Transverse colon (tissue), 3 donors: ENCODE results near the gene TMEFF1.

ENCODE experiments used
- EP300 ChIP-seq: sonication (generic); formaldehyde crosslinking; IDR thresholded peaks from one replicate; pipeline ENCODE4 v1.6.1; 2017; ENCODE audit warnings: antibody characterized with exemption, low read depth
- TF ChIP-seq, protein P1 (sequence below), 5 experiments: fragments of 200-600 bp in 3 of 5; fragments of 450-650 bp in 2 of 5; sonication (generic) in 3 of 5; IDR thresholded peaks; 1 replicate in 2 of 5; 2 replicates in 3 of 5; pipeline ENCODE4 v1.5.1; 2016 to 2017; ENCODE audit warnings: antibody characterized with exemption in 5 of 5, inconsistent platforms in 3 of 5, mild to moderate bottlenecking in 2 of 5, moderate library complexity in 1 of 5

- TF ChIP-seq, protein P1, sequence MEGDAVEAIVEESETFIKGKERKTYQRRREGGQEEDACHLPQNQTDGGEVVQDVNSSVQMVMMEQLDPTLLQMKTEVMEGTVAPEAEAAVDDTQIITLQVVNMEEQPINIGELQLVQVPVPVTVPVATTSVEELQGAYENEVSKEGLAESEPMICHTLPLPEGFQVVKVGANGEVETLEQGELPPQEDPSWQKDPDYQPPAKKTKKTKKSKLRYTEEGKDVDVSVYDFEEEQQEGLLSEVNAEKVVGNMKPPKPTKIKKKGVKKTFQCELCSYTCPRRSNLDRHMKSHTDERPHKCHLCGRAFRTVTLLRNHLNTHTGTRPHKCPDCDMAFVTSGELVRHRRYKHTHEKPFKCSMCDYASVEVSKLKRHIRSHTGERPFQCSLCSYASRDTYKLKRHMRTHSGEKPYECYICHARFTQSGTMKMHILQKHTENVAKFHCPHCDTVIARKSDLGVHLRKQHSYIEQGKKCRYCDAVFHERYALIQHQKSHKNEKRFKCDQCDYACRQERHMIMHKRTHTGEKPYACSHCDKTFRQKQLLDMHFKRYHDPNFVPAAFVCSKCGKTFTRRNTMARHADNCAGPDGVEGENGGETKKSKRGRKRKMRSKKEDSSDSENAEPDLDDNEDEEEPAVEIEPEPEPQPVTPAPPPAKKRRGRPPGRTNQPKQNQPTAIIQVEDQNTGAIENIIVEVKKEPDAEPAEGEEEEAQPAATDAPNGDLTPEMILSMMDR (IDR thresholded peaks at IDR 0.05) = no peak
- no peak for TF ChIP-seq EP300
Observed at GRCh38 chr9:100466829-100467221, 6.1 kb upstream of the TMEFF1 start.
